MM.1S (cell line): ENCODE measurements around the gene RNF123.

ENCODE experiments used
- EZH2 ChIP-seq: fragments of 300-600 bp; sonication (generic); optimal IDR thresholded peaks from 2 replicates; pipeline ENCODE3; 2017; ENCODE audit warnings: low read depth, mild to moderate bottlenecking, antibody characterized with exemption, low read length, mixed read lengths
- TF ChIP-seq, protein P1 (sequence below): fragments of 300-600 bp; sonication (generic); IDR thresholded peaks from 2 replicates; pipeline ENCODE4 v1.5.1; 2016; ENCODE audit warnings: antibody characterized with exemption, low read length, mixed read lengths

DNA sequence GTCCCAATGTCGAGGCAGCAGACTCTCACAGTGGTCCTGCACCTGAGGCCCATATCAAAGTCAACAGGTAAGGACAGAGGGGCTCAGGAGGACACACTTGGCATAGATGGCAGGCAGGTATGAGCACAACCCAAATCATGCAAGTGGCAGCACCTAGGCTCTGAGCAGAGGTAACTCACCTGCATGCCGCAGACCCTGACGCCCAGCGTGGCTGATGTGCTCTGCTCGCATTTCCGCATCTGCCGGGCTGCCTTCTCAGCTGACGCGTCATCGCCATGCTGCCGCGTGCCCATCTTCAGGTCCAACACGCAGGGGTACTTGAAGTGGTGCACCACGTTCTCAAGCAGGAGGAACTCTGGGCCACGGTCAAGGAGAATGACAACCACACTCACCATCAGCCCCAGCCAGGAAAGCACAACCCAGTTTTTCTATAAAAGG is 38.6 kb downstream of the RNF123 start:
- TF ChIP-seq, protein P1, sequence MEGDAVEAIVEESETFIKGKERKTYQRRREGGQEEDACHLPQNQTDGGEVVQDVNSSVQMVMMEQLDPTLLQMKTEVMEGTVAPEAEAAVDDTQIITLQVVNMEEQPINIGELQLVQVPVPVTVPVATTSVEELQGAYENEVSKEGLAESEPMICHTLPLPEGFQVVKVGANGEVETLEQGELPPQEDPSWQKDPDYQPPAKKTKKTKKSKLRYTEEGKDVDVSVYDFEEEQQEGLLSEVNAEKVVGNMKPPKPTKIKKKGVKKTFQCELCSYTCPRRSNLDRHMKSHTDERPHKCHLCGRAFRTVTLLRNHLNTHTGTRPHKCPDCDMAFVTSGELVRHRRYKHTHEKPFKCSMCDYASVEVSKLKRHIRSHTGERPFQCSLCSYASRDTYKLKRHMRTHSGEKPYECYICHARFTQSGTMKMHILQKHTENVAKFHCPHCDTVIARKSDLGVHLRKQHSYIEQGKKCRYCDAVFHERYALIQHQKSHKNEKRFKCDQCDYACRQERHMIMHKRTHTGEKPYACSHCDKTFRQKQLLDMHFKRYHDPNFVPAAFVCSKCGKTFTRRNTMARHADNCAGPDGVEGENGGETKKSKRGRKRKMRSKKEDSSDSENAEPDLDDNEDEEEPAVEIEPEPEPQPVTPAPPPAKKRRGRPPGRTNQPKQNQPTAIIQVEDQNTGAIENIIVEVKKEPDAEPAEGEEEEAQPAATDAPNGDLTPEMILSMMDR = no peak
- no peak for TF ChIP-seq EZH2
